ENCODE data around the gene SCRN1.

SCRN1 gene

DNA sequence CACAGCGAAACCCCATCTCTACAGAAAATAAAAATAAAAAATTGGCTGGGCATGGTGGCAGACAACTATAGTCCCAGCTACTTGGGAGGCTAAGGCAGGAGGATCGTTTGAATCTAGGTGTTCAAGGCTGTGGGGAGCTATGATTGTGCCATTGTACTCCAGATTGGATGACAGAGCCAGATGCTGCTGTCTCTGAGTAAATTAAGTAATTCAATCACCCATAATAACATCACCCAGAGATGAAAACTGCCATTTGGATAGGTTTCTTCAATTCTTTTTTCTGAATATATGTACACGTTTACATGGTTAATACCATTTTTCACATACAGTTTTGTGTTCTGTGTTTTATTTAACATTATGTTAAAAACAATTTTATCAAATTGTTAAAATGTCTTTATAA lies 104.0 kb downstream of the SCRN1 start:
- no peak for DNase-seq

DNA sequence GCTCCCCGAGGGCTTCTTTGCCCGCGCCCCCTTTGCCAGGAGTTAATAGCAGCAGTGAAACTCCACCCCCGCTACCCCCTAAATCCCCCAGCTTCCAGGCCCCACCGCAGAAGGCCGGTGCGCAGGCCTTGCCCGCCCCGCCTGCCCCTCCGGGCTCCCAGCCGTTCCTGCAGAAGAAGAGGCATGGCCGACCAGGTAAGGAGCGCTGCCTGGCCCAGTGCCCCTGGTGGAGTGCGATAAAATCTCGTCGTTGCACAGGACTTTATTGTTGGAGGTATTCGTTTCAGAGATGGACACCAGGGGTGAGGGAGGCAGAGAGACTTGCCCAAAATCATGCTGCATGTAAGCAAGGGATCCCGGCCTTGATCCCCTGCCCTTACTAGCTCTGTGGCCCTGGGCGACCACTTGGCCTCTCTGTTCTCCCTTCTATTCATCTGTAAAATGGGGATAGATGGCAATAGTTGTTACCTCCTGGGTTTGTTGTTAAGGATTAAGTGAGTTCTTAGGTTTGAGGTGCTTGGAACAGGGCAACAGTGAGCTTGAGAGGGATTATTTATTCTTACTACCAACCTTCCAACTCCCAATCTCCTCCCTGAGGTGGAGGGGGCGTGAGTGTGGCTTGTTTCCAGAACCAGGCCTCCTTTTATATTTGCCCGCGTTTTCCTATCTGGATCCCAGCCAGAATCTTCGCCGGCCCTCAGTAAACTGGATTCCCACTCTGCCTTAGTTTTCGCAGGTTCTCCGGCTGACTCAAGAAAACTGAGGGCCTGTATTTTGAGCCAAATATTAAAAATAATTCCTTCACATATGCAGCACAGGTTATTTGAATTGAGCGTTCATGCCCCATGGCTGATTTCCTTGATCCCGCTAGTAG lies 105.0 kb downstream of the SCRN1 start:
- DNase-seq, result no peak

GRCh38 chr7:29883462-29884398 lies 105.9 kb downstream of the SCRN1 start:
- no peak for DNase-seq

DNA sequence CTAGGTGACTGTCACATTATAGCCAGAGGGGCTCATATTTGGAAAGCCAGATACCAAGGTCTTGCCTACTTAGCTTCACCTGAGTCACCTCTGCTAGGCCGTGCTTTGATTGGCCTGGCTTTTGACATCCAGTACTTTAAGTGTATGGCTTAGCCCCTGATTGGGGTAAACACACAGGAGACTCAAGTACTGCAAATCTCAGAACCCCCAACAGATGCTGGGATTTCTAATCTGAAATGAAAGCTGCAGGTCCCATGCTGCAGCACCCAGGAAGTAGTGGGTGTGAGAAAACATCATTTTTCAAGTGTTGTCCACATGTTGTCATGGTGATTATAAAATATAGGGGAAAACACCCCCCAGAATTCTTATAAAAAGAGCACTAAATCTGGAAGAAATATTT lies 107.1 kb downstream of the SCRN1 start:
- DNase-seq, result no peak

DNA sequence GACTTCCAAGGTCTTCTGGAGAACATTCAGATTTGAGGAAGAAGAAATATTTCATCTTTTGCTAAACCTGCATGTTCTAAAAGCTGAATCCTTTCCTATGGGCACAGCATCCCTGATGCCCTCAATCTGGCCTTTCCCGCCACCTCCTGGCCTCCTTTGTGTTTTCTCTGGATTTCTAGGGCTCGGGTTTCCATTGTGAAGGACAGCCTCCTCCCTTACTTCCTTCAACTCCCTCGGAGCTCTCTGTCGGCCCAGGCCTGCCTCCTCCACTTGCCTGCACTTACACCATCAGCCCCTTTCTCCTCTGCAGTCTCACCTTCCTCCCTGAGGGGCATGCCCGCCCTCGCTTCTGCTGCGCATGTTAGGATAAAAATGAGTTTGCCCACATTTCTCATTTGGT lies 107.9 kb downstream of the SCRN1 start:
- no peak for DNase-seq

DNA sequence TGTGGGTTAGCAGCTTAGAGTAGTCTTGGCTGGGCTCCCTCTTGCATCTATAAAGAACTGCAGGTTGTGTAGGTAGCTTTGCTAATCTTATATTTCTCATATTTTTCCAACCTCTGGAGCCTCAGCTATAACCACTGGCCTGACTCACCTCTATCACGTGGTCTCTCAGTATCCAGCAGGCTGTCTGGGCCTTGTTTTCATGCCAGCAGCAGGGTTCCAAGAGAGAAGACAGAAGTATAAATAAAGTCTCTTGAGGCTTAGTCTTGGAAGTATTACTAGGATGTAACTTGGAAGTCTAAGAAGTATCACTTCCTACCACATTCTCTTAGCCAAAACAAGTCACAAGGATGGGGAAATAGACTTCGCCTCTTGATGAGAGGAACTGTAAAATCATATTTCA lies 110.0 kb downstream of the SCRN1 start:
- DNase-seq, result no peak

DNA sequence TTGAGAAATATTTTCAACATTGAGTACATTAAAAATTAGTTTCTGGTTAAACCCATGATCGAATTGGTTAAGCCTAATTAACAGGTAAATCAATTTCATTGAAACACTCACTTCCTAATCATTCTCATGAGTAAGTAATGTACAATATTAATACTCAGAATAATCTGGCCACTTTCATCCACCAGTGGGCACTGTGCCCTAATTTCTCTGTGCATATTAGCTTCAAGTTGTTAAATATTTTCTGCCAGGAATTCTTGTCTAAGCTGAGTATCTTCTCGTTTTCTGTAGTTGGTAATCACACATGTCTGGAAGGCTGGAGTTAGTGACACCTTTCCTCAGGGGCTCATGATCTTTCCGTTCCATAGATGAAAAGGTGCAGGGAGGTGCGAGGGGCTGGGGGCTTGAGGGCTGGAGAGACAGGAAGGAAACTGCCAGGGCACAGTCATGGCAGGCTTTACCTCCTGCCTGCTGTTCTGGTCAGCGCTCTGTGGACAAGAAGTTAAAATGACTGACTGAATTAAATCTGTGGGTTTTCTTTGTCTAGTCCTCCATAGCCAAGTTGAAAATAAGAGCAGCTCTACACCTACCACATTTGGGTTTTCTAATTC lies 111.4 kb downstream of the SCRN1 start:
- no peak for DNase-seq

GRCh38 chr7:29877196-29877595 lies 112.4 kb downstream of the SCRN1 start:
- DNase-seq, result no peak

DNA sequence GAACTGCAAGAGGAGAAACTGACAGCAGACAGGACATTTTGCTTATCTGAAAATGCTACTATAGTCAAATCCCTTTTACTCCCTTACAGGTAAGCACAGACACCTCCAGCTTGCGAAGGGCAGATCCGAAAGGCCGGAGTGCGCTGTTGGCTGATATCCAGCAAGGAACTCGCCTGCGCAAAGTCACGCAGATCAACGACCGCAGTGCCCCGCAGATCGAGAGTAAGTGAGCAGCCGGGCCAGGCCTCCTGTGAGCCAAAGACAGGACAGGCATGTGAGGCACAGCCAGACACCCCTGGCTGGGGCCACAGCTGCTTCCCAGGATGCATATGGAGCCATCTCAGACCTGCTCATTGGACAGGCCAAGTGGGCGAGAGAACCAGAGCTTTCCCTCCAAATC lies 113.9 kb downstream of the SCRN1 start:
- DNase-seq, result no peak

DNA sequence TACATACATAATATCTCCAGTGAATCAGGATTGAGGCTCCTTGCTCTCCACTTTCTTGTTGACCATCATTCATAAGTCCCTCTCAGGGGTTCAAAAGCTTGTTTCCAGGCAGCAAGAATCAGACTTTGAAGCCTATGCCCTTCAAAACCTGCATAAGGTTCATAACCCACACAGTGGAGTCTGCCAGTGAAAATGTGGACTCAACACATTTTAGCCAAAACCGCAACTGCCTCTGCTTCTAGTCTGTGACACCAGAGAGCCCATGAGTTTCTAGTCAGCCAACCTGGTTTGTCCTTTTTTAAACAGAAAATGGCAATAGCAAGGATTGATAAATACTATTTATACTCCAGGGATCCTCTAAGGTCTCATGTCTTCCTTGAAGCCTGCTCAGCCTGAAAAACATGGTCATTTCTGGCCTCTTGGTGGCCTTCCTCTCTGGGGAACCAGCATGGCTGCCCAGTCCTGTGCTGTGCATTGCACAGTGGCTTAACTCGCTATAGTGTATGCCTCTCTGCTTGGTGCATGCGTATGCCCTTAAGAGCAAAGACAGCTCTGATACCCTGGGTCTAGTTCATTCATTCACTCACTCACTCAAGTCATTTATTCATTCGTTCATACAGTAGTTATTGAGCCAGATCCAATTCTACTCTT lies 115.8 kb downstream of the SCRN1 start:
- no peak for DNase-seq

DNA sequence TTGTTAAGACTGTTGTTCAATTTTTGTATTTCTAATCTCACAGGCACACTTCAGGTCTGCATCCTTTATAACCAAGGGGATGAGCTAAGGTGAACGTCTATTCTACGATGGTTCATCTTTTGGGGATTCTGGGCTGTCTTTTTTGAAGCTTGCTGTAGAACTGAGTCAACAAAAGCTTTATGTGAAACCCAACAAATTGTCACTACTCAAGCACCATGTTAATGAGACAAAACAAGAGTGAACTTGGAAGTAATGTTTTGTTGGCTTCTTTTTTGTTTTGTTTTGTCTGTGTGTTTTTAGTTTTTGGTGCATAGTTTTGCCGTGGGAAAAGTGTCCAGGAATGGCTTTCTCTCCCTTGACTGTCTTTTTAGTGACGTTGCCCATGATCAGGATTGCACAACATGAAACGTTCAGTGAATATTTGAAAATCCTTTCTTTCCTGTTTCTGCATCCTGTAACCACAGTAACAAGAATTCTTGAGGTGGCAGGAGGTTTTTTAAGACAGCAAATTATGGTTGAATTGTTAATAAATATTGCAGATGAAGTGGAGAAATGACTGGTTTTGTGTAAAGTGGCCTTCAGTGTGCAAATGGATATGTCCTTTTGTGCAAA lies 117.7 kb downstream of the SCRN1 start:
- DNase-seq, result no peak

Data from activated T-cell treated with anti-CD3 and anti-CD28 coated beads for 4 hours (primary cell).